ENCODE measurements around the gene TP53INP2.

TP53INP2 gene

GRCh38 chr20:34706912-34707784, 3.0 kb downstream of the TP53INP2 start:
- no peak overlapping the region for H3K27ac ChIP-seq
- TF ChIP-seq CTCF (conservative IDR thresholded peaks at IDR 0.05) (no peak), ZFX (IDR thresholded peaks at IDR 0.05) (no peak)

- TF ChIP-seq ZFX (IDR thresholded peaks at IDR 0.05) (no peak), CTCF (conservative IDR thresholded peaks at IDR 0.05) (no peak; the same call in 1 of the 2 replicates)
- peak overlapping the region; percentile 62; the same call in 1 of the 2 replicates for H3K27ac ChIP-seq
Observed at GRCh38 chr20:34708621-34709043, 4.5 kb downstream of the TP53INP2 start.

GRCh38 chr20:34709044-34709830, 5.1 kb downstream of the TP53INP2 start:
- peak overlapping the region; percentile 62 for H3K27ac ChIP-seq
- no peak for TF ChIP-seq ZFX (IDR thresholded peaks at IDR 0.05)
- TF ChIP-seq CTCF (conservative IDR thresholded peaks at IDR 0.05): no peak

- peak overlapping the region; percentile 62 for H3K27ac ChIP-seq
- TF ChIP-seq ZFX (IDR thresholded peaks at IDR 0.05): 0 out of 2 replicates have a peak, but pooled peaks have one; percentile 19
- TF ChIP-seq CTCF (conservative IDR thresholded peaks at IDR 0.05): peak; percentile 72
Observed at GRCh38 chr20:34709831-34710567, 5.9 kb downstream of the TP53INP2 start.

GRCh38 chr20:34710568-34710839, 6.4 kb downstream of the TP53INP2 start:
- TF ChIP-seq CTCF (conservative IDR thresholded peaks at IDR 0.05) (no peak), ZFX (IDR thresholded peaks at IDR 0.05) (no peak)
- H3K27ac ChIP-seq: peak overlapping the region; percentile 62

GRCh38 chr20:34710861-34711574, 6.9 kb downstream of the TP53INP2 start:
- TF ChIP-seq ZFX (IDR thresholded peaks at IDR 0.05) (no peak), CTCF (conservative IDR thresholded peaks at IDR 0.05) (no peak)

More at GRCh38 chr20:34710861-34711574, 6.9 kb downstream of the TP53INP2 start:
- peak overlapping the region; percentile 62 for H3K27ac ChIP-seq

Data from C4-2B (cell line).